ENCODE measurements around the gene CLEC3B.

GRCh38 chr3:45060165-45060892, 34.2 kb downstream of the CLEC3B start:
- TF ChIP-seq POLR2A (IDR thresholded peaks at IDR 0.05; ENCODE audit: low read length) (no peak), ELK1 (IDR thresholded peaks at IDR 0.05; ENCODE audit: low read depth, low read length) (no peak), CTCF (IDR thresholded peaks at IDR 0.05) (no peak), USF2 (IDR thresholded peaks at IDR 0.05) (no peak), KDM1A (IDR thresholded peaks at IDR 0.05; ENCODE audit: low read depth) (no peak), PHF8 (IDR thresholded peaks at IDR 0.05; ENCODE audit: borderline replicate concordance, low read depth) (no peak), HEYL (CRISPR knock-in tag; IDR thresholded peaks at IDR 0.05) (no peak), RAD21 (conservative IDR thresholded peaks at IDR 0.05 in 1 of 2, IDR thresholded peaks at IDR 0.05 in 1 of 2) (no peak), EP300 (IDR thresholded peaks at IDR 0.05) (no peak), MAX (IDR thresholded peaks at IDR 0.05) (no peak)
